Effector memory CD4-positive, alpha-beta T cell (primary cell): Measurements from ENCODE around the gene ZNF593OS.
A peak's percentile ranks its signal among the peaks of the same experiment; 100 is the strongest.

ENCODE experiments used
- DNase-seq, 3 donors: peaks; one replicate each; pipeline ENCODE4 v3.0.0-alpha.2; 2020
- H3K27ac ChIP-seq: 2 replicates; pipeline ENCODE4 v1.7.0; 2013; ENCODE audit warnings: mild to moderate bottlenecking, low read length, moderate library complexity; ENCODE audit not compliant: insufficient read depth, poor library complexity, severe bottlenecking
- H3K27me3 ChIP-seq: replicated peaks from 2 replicates; pipeline ENCODE4 v1.7.0; 2013; ENCODE audit warnings: mild to moderate bottlenecking, low read length; ENCODE audit not compliant: insufficient read depth, control insufficient read depth, poor library complexity, severe bottlenecking
- H3K36me3 ChIP-seq: 2 replicates; pipeline ENCODE4 v1.7.0; 2013; ENCODE audit warnings: mild to moderate bottlenecking, low read length, moderate library complexity; ENCODE audit not compliant: control insufficient read depth, insufficient read depth
- H3K4me1 ChIP-seq: 2 replicates; pipeline ENCODE4 v1.7.0; 2013; ENCODE audit warnings: low read length, mild to moderate bottlenecking; ENCODE audit not compliant: control insufficient read depth, insufficient read depth, poor library complexity, severe bottlenecking
- H3K4me3 ChIP-seq: 2 replicates; pipeline ENCODE4 v1.7.0; 2013; ENCODE audit warnings: low read length, low read depth, mild to moderate bottlenecking; ENCODE audit not compliant: insufficient read depth, poor library complexity, severe bottlenecking
- H3K9me3 ChIP-seq: 2 replicates; pipeline ENCODE4 v1.7.0; 2013; ENCODE audit warnings: mild to moderate bottlenecking, low read length, moderate library complexity; ENCODE audit not compliant: control insufficient read depth

The ZNF593OS gene

DNA sequence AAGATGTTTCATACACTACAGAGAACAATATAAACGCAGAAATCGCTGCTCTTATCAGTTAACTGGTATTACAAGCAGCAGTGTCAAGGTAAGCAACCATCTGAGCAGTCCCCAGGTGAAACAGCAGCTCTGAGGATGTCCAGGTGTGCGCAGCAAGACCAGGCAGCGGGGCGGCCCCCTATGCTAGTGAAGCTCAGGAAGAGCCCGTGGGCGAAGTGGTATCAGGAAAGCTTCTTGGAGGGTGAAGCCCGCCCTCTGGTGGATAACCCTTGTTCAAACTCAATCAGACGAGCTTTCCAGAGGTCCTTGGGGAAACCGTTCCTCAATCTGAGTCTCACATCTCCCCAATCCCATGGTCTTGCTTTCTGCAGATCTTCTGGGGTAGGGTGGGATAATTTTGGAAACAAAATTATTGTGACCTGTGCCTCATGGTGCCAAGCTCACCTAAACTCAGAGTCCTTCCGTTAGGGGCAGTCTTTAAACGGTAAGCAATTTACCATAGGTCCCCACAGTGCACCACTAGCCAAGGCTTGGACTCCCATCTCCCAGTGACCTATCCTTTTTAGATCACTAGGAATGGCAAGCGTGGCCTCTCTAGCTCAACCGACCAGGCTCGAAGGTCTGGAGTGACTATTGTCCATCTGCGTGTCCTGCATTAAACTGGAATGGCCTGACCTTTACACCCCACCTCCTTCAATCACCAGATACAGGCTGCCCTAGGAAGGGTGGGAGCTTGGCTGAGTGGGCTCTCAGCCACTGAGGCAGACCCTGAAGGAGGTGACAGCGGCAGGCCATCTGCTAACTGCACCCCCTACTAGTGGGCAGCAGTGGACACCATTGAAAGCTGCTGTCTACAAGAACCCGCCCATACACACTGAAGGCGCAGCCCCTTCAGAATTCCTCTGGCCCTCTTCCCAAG is 26.3 kb downstream of the ZNF593OS start:
- no peaks in the 10 kb centered on the region for H3K9me3 ChIP-seq
- H3K4me3 ChIP-seq, result no peak overlapping the region
- H3K4me1 ChIP-seq, result peaks cover 5% of the 10 kb centered on the region
- H3K27ac ChIP-seq, result no peak overlapping the region
- no peaks in the 10 kb centered on the region for H3K36me3 ChIP-seq
- peak; percentile 49 to 65 (median 51) for DNase-seq
- H3K27me3 ChIP-seq, result no peaks in the 10 kb centered on the region

DNA sequence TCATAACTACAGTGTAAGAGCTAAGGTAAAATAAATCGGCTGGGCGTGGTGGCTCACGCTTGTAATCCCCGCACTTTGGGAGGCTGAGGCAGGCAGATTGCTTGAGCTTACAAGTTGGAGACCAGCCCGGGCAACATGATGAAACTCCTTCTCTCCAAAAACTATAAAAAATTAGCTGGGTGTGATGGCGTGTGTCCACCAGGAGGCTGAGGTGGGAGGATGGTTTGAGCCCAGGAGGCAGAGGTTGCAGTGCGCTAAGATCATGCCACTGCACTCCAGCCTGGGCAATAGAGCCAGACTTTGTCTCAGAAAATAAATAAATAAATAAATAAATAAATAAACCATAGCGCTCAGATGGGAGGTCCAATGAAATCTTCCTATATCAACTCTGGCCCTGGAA is 29.5 kb downstream of the ZNF593OS start:
- no peak overlapping the region for H3K27ac ChIP-seq
- DNase-seq, result no peak
- H3K9me3 ChIP-seq, result no peaks in the 10 kb centered on the region
- peaks cover 5% of the 10 kb centered on the region for H3K4me1 ChIP-seq
- no peaks in the 10 kb centered on the region for H3K36me3 ChIP-seq
- H3K4me3 ChIP-seq, result no peak overlapping the region
- no peaks in the 10 kb centered on the region for H3K27me3 ChIP-seq

DNA sequence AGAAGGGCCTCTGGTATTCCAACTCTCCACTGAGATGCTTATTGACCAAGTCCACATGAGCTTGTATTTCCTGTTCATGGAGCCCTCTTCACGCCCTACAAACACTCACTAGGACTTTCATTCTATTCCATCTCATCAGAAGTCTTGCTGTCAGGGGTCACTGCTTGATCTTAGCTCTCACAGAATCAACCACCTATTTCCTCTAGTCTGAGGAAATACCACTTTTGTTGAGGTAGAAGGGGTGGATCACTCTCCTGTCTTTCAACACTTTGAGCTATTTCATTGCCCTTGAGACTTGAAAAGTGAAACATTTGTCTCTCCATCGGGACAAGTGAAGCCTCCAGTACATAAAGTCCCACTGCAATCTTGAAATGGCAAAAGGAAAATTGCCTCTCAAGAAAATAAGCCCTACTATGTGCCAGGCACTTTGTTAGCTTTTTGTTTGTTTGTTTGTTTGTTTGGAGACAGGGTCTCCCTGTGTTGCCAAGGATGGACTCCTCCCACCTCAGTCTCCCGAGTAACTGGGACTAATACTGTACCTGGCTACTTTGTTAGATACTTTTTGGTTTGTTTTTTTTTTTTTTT is 32.6 kb downstream of the ZNF593OS start:
- Histone ChIP-seq H3K4me1 (no peaks in the 10 kb centered on the region), H3K4me3 (no peak overlapping the region), H3K36me3 (no peaks in the 10 kb centered on the region), H3K27ac (no peak overlapping the region), H3K9me3 (no peaks in the 10 kb centered on the region), H3K27me3 (no peaks in the 10 kb centered on the region)
- no peak for DNase-seq

DNA sequence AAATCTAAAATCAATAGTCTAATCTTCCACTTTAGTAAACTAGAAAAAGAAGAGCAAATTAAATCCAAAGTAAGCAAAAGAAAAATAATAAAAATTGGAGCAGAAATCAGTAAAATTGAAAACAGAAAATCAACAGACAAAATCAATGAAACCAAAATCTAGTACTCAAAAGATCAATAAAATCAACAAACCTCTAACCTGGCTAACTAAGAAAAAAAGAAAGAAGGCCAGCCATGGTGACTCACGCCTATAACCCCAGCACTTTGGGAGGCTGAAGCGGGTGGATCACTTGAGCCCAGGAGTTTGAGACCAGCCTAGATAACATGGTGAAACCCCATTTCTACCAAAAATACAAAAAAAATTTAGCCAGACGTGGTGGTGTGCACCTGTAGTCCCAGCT is 37.2 kb downstream of the ZNF593OS start:
- no peaks in the 10 kb centered on the region for H3K9me3 ChIP-seq
- no peak overlapping the region for H3K27ac ChIP-seq
- no peak overlapping the region for H3K4me3 ChIP-seq
- no peaks in the 10 kb centered on the region for H3K27me3 ChIP-seq
- H3K36me3 ChIP-seq, result no peaks in the 10 kb centered on the region
- no peak for DNase-seq
- H3K4me1 ChIP-seq, result no peaks in the 10 kb centered on the region

DNA sequence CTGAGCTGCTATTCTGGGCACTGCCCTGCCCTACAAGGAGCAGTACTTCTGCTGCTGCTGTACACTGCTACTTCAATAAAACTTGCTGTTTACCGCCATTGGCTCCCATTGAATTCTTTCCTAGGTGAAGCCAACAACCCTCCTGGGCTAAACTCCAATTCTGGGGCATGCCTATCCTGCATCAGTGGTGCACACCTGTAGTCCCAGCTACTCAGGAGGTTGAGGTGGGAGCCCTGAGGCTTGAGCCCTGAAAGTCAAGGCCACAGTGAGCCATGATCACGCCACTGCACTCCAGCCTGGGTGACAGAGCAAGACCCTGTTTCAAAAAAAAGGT is 38.8 kb downstream of the ZNF593OS start:
- Histone ChIP-seq H3K9me3 (no peaks in the 10 kb centered on the region), H3K36me3 (no peaks in the 10 kb centered on the region), H3K27ac (no peak overlapping the region), H3K4me3 (no peak overlapping the region), H3K27me3 (no peaks in the 10 kb centered on the region), H3K4me1 (peaks cover 2% of the 10 kb centered on the region)
- no peak for DNase-seq

DNA sequence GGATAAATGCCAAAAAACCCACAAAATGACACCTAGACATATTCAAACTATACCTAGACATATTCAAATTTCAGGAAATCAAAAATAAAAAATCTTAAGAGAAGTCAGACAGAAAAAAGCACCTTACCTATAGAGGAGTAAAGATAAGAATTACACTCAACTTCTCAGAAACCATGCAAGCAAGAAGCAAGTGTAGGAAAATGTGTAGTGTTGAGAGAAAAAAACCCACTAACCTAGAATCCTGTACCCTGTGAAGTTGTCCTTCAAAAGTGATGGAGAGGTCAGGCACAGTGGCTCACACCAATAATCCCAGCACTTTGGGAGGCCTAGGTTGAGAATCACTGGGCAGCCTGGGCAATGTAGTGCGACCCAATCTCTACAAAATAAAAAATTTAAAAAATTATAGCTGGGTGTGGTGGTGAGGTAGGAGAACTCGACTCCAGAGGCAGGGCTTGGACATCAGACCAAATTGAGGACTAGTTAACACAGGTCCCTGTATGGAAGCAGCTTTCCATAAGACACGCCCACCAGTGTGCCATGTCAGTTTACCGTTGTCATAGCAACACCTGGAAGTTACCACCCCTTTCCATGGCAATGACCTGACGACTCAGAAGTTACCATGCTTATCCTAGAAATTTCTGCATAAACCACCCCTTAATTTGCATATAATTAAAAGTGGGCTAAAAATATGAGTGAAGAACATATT is 39.4 kb downstream of the ZNF593OS start:
- peaks cover 7% of the 10 kb centered on the region for H3K4me1 ChIP-seq
- H3K27ac ChIP-seq, result no peak overlapping the region
- H3K27me3 ChIP-seq, result no peaks in the 10 kb centered on the region
- no peak overlapping the region for H3K4me3 ChIP-seq
- no peaks in the 10 kb centered on the region for H3K9me3 ChIP-seq
- H3K36me3 ChIP-seq, result no peaks in the 10 kb centered on the region
- no peak for DNase-seq

DNA sequence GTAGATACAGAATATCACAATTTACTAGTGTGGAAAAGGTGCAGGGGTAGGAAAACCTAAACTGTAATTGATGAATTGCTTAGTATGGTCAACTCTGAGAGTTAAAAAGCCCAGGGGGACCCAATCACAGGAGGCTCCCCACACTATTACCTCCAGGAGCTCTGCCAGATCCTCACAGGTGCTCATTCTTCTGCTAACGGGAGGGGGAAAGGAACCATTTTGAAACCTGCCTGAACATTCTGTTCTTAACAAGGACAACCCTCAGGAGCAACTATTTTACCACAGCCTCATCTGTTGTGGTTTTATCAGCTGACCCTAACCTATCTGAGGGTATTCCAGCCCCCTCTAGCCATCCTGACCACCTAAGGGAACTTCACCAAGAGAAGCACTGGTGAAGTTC is 40.9 kb downstream of the ZNF593OS start:
- no peak overlapping the region for H3K27ac ChIP-seq

DNA sequence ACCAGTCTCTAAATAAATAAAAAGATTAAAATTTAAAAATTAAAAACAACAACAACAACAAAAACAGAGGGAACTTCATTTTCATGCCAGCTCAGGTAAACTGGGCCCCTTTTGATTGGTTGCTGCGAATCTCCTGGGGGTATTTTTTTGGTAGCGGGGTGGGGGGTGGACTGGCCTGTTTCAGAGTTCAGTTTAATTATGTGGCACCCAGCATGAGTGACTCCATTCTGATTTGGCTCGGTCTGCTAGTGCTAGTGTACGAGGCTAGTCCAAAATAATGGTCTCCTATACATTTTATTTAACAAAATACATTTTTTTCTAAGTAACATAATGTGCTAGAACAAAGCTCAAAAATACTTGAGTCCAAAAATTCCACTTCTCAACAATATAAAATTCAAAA is 41.9 kb downstream of the ZNF593OS start:
- peaks cover 15% of the 10 kb centered on the region for H3K4me1 ChIP-seq

More for the DNA sequence above, 40.9 kb downstream of the ZNF593OS start:
- no peaks in the 10 kb centered on the region for H3K36me3 ChIP-seq
- H3K27me3 ChIP-seq, result no peaks in the 10 kb centered on the region
- no peak for DNase-seq
- peaks cover 14% of the 10 kb centered on the region for H3K4me1 ChIP-seq
- no peaks in the 10 kb centered on the region for H3K9me3 ChIP-seq
- H3K4me3 ChIP-seq, result no peak overlapping the region

DNA sequence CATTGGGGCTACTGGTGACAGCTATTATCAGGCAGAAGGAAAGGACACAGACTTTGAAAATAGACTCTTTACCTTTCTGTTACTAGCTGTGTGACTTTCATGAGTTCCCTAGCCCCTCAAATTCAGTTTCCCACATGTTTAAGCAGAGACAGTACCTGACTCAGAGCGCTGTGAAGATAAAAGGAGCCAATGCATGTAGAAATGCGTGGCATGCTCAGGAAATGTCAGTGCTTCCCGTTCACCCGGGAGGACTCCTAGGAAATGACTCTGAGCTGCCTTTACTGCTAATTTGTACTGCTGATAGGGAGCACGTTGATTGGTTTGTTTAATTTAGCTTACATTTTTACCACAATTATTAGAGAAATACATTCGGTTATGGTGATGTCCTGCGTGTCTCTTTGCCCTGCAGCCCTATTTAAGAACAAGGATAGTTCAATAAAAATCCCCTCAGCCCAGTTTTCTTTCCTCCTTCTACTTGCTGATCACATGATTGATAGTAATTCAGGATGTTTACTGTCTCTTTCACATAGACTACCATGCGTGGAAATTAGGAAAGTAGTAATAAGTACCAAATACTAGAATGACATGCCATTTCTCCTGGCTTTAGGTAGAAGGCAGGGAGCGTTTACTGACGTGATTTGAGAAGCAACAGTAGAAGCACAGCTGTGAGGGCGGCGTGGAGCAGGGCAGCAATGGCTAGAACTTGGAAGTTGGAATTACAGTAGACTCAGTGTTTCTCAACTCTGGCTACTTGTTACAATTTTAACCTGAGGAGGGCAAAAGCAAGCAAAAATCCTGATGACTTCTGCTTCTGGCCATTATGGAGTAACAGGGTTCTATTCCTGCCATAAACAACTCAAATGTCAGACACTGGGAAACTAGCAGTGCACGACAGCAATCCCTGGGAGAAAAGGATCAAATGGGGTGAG is 44.1 kb downstream of the ZNF593OS start:
- no peak overlapping the region for H3K4me3 ChIP-seq

More for the DNA sequence above, 41.9 kb downstream of the ZNF593OS start:
- Histone ChIP-seq H3K27ac (no peak overlapping the region), H3K27me3 (no peaks in the 10 kb centered on the region), H3K36me3 (no peaks in the 10 kb centered on the region), H3K9me3 (no peaks in the 10 kb centered on the region), H3K4me3 (no peak overlapping the region)
- no peak for DNase-seq

More for the DNA sequence above, 44.1 kb downstream of the ZNF593OS start:
- H3K27me3 ChIP-seq, result no peaks in the 10 kb centered on the region
- H3K4me1 ChIP-seq, result peaks cover 18% of the 10 kb centered on the region
- H3K36me3 ChIP-seq, result no peaks in the 10 kb centered on the region
- no peak overlapping the region for H3K27ac ChIP-seq
- no peak for DNase-seq
- no peaks in the 10 kb centered on the region for H3K9me3 ChIP-seq
